ENCODE measurements around the gene MYO16.
A peak's percentile ranks its signal among the peaks of the same experiment; 100 is the strongest.

The MYO16 gene

DNA sequence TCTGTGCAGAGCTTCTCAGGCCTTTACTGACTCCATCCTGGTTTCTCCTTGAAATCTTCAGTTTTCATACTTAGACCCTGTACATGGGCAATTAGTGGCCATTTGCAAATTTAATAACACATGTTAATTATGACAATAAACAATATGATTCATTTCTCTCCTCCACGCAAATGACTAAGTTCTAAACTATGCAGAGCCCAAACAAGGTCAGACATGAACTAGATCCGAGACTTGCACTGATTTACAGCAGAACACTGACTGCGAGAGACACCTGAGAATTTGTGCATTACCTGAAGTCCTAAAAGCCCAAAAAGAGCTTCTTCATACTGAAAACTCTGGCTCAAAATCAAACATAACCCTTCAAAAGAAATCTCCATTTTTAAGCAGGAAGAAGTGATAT is 521.8 kb downstream of the MYO16 start:
- DNase-seq (ENCODE audit: low read depth, low spot score) = no peak

DNA sequence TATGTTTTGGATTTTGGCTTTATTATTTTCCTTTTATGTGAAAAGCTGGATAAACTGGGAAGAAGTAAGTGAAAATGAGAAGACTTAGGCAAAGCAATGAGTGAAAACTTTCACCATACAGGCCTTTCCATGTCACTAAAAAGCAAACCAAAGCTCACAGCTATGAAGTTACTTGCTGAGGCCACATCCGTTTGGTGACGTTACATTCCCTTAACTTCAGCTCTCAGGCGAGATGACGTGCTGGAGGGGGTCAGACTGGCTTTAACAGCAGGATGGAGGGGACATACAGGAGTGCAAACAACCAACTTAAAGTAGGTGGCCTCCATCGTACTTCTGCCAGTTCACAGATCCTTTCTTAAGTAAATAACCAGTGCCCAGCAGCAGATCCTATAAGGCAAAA is 522.3 kb downstream of the MYO16 start:
- H3K4me3 ChIP-seq (ENCODE audit: low read length) = no peak overlapping the region
- no peak for DNase-seq (ENCODE audit: low read depth, low spot score)

More for the DNA sequence above, 521.8 kb downstream of the MYO16 start:
- H3K4me3 ChIP-seq (ENCODE audit: low read length) = no peak overlapping the region

DNA sequence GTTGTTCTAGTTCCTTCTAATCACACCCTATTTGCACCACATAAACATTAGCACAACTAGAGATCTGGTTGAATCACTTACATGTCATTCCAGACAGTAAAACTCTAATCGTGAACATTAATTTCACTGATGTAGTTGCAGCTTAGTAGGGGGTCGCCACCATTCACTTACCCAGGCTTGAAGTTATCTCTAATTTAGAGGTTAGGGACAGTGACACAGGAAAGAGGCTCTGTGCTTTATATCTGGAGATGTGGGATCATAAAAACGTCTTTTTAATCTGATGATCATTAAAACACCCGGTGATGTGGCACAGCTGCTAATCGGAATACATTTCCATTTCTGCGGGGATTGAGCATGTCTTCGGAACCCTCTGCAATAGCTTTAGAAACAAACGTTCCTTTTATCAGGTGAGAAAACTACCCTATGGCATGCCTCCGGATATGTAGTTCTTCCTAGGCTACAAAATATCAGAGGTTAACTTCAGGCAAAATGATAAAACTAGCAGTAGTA is 523.0 kb downstream of the MYO16 start:
- no peak overlapping the region for H3K4me3 ChIP-seq (ENCODE audit: low read length)
- DNase-seq (ENCODE audit: low read depth, low spot score) = no peak

DNA sequence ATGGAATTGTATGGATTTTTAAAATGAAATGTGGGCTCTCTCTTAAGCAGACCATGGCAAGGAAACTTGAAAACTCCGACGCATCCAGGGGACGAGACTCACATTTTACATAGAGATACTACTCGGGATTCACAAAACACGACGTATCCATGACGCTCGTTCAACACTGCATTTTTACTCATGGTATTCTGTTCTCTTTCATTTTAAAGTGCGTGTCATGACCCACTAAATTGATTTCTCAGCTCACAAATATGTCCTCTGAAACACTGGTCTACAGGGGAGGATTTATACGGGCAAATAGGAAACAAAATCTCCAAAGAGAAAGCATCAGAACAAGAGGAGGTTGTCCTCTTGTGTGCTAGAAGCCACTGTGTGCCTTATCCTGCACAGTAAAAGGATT is 523.5 kb downstream of the MYO16 start:
- no peak overlapping the region for H3K4me3 ChIP-seq (ENCODE audit: low read length)
- DNase-seq (ENCODE audit: low read depth, low spot score) = no peak

GRCh38 chr13:109154146-109154545 is 524.7 kb downstream of the MYO16 start:
- H3K4me3 ChIP-seq (ENCODE audit: low read length) = no peak overlapping the region
- no peak for DNase-seq (ENCODE audit: low read depth, low spot score)

DNA sequence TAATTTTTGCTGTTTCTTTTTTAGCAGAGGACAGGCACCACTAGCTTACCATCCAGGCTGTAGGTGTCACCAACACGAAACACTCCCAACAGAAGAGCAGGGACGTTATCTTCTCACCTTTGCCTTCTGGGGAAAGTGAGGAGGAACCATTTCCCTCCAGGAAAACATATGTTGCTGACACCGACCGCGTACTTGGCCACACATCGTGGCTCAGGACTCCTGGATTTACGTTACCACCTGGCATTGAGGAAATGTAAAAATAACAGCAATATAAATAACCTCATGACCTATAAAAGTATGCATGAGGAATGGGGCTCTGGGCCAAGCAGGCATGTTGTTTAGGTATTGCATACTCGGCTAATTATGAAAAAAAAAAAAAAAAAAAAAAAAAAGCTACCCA is 525.1 kb downstream of the MYO16 start:
- DNase-seq (ENCODE audit: low read depth, low spot score) = no peak
- H3K4me3 ChIP-seq (ENCODE audit: low read length) = no peak overlapping the region

DNA sequence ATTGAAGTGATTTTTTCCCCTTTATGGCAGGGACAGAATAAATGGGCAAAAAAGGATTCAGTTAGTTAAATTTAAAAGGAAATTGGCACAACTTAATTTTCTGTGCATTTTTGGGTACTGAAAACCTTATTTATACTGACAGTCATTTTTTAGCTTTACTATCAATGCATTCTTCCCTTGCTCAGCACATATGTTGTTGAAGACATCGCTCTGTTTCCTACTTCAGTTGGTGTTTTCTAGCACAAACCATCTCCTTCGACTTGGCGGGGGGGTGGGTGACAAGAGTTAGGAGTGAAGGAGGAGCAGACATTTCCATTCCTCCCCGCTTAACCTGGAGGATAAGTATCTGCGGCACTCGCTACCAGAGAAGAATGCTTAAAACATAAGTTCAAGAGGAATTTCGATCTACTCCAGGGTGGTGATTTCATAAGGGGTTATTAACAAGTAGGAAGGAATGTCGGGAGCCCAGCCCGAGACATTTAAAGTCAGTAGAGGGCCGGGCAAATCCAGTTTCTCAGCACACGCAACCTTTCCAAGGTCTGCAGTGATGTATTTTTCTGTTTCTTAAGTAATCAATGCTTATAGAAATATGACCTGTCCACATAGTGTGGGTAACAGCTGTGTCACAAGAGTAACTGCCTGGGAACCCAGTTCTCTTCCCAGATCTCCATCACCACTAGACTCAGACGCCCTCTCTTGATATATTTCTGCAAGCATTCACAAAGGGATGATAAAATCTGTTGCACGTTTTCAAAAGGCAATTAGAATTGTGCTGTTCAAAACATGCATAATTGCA is 525.8 kb downstream of the MYO16 start:
- no peak overlapping the region for H3K4me3 ChIP-seq (ENCODE audit: low read length)
- no peak for DNase-seq (ENCODE audit: low read depth, low spot score)

DNA sequence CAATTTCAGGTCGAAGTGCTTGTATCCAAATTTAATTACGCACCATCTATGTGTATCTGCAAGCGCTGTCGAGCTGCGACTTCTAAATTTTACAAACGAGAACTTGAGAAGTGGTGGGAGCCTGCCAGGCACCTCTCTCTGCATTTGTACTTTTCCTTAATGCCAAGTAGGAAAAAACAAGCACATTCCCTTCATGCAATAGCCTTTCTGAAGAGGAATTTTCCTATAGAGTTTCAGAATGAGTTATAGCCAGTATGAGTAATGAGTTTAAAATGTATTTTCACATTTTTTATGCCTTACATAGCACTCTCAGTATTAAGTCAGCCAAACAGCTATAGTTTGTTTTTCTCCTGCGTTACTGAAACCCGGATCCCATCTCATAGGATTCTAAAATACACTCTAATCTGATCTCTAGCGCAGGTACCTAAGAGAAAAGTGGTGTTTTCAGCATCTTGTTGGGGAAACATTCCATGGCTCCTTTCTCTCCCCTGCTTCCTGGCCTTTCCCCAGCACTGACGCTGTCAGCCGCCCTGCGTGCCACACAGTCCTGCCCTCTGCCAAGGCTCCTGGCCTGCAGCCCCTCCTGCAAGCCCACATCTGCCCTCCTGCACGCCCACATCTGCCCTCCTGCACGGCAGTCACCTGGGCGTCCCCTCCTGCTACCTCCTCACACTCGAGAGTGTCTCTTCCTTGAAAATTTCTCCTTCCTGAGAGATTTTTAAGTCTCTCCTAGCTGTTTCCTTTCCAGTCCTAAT is 526.9 kb downstream of the MYO16 start:
- no peak overlapping the region for H3K4me3 ChIP-seq (ENCODE audit: low read length)

DNA sequence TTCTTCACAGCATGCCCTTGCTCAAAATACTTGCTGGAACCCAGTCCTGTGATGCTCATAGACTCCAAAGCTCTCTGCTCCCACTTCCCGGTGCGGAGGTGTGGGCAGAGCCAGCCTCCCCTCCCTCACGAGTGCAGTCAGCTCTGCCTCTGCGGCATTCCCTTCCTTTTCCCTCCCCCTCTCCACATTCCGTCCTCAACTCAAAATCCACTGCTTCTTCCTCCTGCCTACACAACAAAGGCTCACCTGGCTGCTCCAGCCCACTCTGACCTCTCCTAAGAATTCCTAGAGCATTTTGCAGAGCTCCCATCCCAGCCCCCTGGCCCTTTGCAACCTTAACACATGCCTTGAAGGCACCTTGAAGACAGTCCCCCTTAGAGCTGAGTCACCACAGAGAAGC is 527.9 kb downstream of the MYO16 start:
- DNase-seq (ENCODE audit: low read depth, low spot score) = no peak
- H3K4me3 ChIP-seq (ENCODE audit: low read length) = no peak overlapping the region

More for the DNA sequence above, 526.9 kb downstream of the MYO16 start:
- DNase-seq (ENCODE audit: low read depth, low spot score) = no peak

DNA sequence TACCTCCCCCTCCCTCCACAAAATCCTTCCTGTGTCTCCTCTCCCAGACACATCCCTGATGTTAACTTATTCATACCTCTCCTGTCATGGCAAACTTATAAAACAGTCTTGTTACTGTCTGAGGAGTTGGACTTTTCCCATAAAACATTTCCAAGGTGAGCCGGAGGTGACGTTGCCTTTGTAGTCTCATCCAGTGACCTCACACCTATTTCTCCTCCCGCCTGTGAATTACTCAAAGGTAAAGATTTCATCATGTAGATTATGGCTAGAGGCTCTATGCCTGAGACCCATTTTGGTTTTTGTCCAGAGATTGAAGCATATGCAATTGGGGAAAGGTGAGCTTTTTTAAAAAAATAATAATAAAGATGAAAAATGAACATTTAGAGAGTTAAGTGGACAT is 529.0 kb downstream of the MYO16 start:
- H3K4me3 ChIP-seq (ENCODE audit: low read length) = no peak overlapping the region
- DNase-seq (ENCODE audit: low read depth, low spot score) = no peak

- no peak for DNase-seq (ENCODE audit: low read depth, low spot score)
- H3K4me3 ChIP-seq (ENCODE audit: low read length) = no peak overlapping the region
Observed at GRCh38 chr13:109159650-109160309, 530.4 kb downstream of the MYO16 start.

DNA sequence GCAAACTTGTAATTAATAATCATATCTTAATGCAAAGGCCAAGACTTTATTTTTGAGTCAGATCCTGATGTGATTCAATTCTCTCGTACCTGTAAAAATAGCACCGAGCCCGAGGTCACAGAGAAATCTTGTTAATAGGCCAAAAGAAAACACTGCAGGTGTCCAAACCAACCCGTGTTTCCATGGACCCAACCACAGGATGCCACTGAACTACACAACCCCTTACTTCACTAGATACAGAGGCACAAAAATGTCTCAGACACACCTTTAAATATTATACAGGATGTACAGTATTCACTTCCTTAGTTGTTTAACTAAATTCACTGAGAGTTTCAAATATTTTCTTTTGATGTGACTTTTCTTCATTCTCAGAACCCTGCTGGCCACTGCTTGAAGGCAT is 530.9 kb downstream of the MYO16 start:
- DNase-seq (ENCODE audit: low read depth, low spot score) = no peak
- H3K4me3 ChIP-seq (ENCODE audit: low read length) = no peak overlapping the region

DNA sequence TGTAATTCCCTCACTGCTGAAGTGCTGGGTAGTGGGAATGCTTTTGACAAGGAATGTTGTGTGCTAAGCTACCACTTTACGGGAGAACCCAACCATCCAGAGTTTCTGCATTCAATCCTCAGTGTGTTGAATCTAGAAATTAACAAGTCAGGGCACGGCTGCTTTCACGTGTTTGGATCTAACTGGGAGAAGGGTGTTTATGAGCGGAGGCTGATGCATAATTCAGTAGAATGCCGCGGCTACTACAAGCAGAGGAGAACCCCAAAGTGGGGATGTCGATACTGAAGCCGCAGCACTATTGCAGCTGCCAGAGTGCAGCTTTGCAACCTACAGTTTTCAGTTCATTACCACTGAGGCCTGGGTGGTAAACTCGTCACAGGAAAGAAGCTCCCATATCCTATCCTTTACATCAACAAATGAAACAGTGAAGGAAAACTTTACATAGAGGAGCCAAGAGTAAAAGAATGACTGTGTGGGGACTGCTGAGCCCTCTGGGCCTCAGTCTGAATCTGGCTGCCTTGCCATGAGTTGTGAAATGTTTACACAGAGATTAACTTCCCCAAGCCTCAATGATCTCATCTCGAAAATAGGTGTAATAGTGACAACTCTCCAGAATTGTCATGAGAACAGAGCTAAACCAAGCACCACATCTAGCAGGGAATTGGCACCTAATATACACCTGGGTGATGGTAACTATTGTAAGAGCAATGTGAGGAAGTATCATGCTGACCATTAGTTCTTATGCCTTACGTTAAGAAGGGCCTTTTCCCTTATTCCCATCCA is 531.7 kb downstream of the MYO16 start:
- DNase-seq (ENCODE audit: low read depth, low spot score) = no peak
- H3K4me3 ChIP-seq (ENCODE audit: low read length) = no peak overlapping the region

DNA sequence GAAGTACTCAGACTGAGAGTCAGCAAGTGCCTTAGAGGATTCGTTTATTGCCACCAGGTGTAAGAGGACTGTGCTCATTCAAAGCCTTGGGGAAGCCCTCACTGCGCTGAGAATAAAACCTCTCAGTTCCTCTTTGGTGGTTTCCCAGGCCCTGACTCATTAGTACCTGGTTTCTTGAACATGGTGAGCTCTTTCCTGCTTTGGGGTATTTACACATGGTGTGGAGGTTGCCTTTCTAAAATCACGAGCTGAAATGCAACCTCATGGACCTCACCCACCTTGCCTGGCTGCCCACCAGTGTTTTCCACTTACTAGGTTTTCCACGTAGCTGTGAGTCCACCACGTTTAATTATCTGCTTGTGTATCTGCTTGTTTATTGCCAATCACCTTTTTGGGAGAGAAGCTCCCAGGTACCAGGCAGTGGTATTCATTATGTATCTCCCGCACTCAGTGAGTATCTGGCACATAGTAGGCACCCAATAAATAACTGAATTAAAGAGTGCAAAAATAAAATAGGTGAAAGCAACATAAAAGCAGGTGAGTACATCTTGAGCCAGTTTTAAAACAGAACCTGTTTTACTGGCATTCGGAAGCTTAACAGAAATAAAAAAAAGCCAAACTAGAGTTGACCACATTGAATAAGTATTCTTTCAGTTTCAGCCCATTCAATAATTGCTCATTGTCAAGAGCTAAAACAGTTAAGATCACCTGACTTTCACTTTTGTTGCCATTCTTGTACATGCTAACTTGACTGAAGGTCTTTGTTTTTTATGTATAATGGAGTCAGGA is 533.0 kb downstream of the MYO16 start:
- DNase-seq (ENCODE audit: low read depth, low spot score) = peak; percentile 20
- no peak overlapping the region for H3K4me3 ChIP-seq (ENCODE audit: low read length)

DNA sequence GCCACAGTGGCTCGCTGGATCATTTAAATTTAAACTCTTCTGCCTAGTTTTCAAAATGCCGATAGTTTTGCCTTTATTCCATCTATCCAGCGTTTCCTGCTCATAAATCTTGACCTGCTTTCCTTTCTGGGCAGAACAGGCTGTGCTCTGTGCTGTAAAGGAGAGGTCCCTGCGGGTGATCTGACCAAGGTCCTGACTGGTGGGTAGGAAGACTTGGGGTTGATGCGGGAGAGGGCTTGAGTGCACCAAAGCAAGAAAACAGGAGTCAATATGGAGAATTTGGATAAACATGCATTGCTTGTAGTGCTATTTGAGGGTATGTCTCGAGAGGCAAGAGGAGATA is 533.6 kb downstream of the MYO16 start:
- H3K4me3 ChIP-seq (ENCODE audit: low read length) = no peak overlapping the region
- no peak for DNase-seq (ENCODE audit: low read depth, low spot score)

- H3K4me3 ChIP-seq (ENCODE audit: low read length) = no peak overlapping the region
- DNase-seq (ENCODE audit: low read depth, low spot score) = no peak
Observed at GRCh38 chr13:109165417-109165904, 536.0 kb downstream of the MYO16 start.

- no peak overlapping the region for H3K4me3 ChIP-seq (ENCODE audit: low read length)
- DNase-seq (ENCODE audit: low read depth, low spot score) = no peak
Observed at GRCh38 chr13:109166804-109167203, 537.4 kb downstream of the MYO16 start.

GRCh38 chr13:109172136-109172535 is 542.7 kb downstream of the MYO16 start:
- no peak overlapping the region for H3K4me3 ChIP-seq (ENCODE audit: low read length)
- no peak for DNase-seq (ENCODE audit: low read depth, low spot score)
